ENCODE results near the gene TM6SF1. TPM values are rescaled to one million over a fixed set of nuclear protein-coding genes. Genes with fewer than 3 reads are reported as not detected.

Gene TM6SF1
- total and polyA plus RNA-seq, 2 donors from 2014 or later: 2.6 to 10.4 TPM

GRCh38 chr15:83105440-83105839 is 2.0 kb upstream of the TM6SF1 start:
- no peaks in the 10 kb centered on the region for H3K9me3 ChIP-seq (ENCODE audit: control insufficient read depth in 2 of 3, insufficient read depth in 1 of 3, low read length in 3 of 3)
- intact Hi-C loops (cut with DNase I): no loop called here
- peaks cover 5% of the 10 kb centered on the region for H3K27me3 ChIP-seq (ENCODE audit: control insufficient read depth, insufficient read depth, low read length)
- peaks cover 0 to 2% (median 0%) of the 10 kb centered on the region in 3 donors for H3K4me1 ChIP-seq (ENCODE audit: control insufficient read depth in 2 of 3, insufficient read depth in 2 of 3, low read depth in 1 of 3, low read length in 3 of 3)
- H3K4me3 ChIP-seq (ENCODE audit: low read length in 3 of 3): no peak overlapping the region
- FAIRE-seq (no peak), DNase-seq (no peak)
- TF ChIP-seq CTCF (IDR thresholded peaks at IDR 0.05; ENCODE audit: borderline replicate concordance, extremely low read depth, insufficient read depth): no peak
- H3K9ac ChIP-seq (ENCODE audit: low read length in 3 of 3): no peak overlapping the region
- no peak overlapping the region for H3K27ac ChIP-seq (ENCODE audit: low read depth in 2 of 2, low read length in 2 of 2)
- no peaks in the 10 kb centered on the region for H3K36me3 ChIP-seq (ENCODE audit: control insufficient read depth in 2 of 3, insufficient read depth in 3 of 3, low read length in 3 of 3)

GRCh38 chr15:83107841-83108181 is 366 bp downstream of the TM6SF1 start:
- H3K9ac ChIP-seq (ENCODE audit: low read length in 3 of 3): no peak overlapping the region
- no peaks in the 10 kb centered on the region for H3K36me3 ChIP-seq (ENCODE audit: control insufficient read depth in 2 of 3, insufficient read depth in 3 of 3, low read length in 3 of 3)
- H3K9me3 ChIP-seq (ENCODE audit: control insufficient read depth in 2 of 3, insufficient read depth in 1 of 3, low read length in 3 of 3): no peaks in the 10 kb centered on the region
- DNase-seq (peak in 1 of 5 donors; percentile 73), FAIRE-seq (no peak)
- peak overlapping the region in 2 of 3 donors; percentile 18 to 56 for H3K4me3 ChIP-seq (ENCODE audit: low read length in 3 of 3)
- TF ChIP-seq CTCF (IDR thresholded peaks at IDR 0.05; ENCODE audit: borderline replicate concordance, extremely low read depth, insufficient read depth): no peak
- intact Hi-C loops (cut with DNase I): no loop called here
- H3K27ac ChIP-seq (ENCODE audit: low read depth in 2 of 2, low read length in 2 of 2): no peak overlapping the region
- H3K27me3 ChIP-seq (ENCODE audit: control insufficient read depth, insufficient read depth, low read length): peaks cover 5% of the 10 kb centered on the region
- H3K4me1 ChIP-seq (ENCODE audit: control insufficient read depth in 2 of 3, insufficient read depth in 2 of 3, low read depth in 1 of 3, low read length in 3 of 3): peaks cover 0 to 5% (median 0%) of the 10 kb centered on the region in 3 donors

- Histone ChIP-seq H3K36me3 (ENCODE audit: control insufficient read depth in 2 of 3, insufficient read depth in 3 of 3, low read length in 3 of 3) (no peaks in the 10 kb centered on the region), H3K4me1 (ENCODE audit: control insufficient read depth in 2 of 3, insufficient read depth in 2 of 3, low read depth in 1 of 3, low read length in 3 of 3) (peaks cover 0 to 11% (median 0%) of the 10 kb centered on the region in 3 donors), H3K27me3 (ENCODE audit: control insufficient read depth, insufficient read depth, low read length) (peaks cover 5% of the 10 kb centered on the region), H3K4me3 (ENCODE audit: low read length in 3 of 3) (peak overlapping the region in 2 of 3 donors; percentile 18 to 56), H3K9ac (ENCODE audit: low read length in 3 of 3) (no peak overlapping the region), H3K9me3 (ENCODE audit: control insufficient read depth in 2 of 3, insufficient read depth in 1 of 3, low read length in 3 of 3) (no peaks in the 10 kb centered on the region), H3K27ac (ENCODE audit: low read depth in 2 of 2, low read length in 2 of 2) (no peak overlapping the region)
- peak in 2 of 5 donors; percentile 37 to 77 for DNase-seq
- FAIRE-seq: no peak
- intact Hi-C loops (cut with DNase I): no loop called here
- TF ChIP-seq CTCF (IDR thresholded peaks at IDR 0.05; ENCODE audit: borderline replicate concordance, extremely low read depth, insufficient read depth): no peak
These were observed 1.1 kb downstream of the TM6SF1 start for GRCh38 chr15:83108266-83109219.
